A673 (cell line): ENCODE data around the gene PRG2.

Source experiments
- EZH2 ChIP-seq: fragments of 200-600 bp; sonication (generic); IDR thresholded peaks from 2 replicates; pipeline ENCODE4 v1.6.1; 2017; ENCODE audit warnings: borderline replicate concordance, low read depth, mild to moderate bottlenecking, mixed read lengths, antibody characterized with exemption, low read length; ENCODE audit not compliant: poor library complexity, severe bottlenecking
- TF ChIP-seq, protein P1 (sequence below): fragments of 300-800, 200-600 bp; sonication (generic); conservative IDR thresholded peaks from 2 replicates; pipeline ENCODE4 v1.5.1; 2017; ENCODE audit warnings: low read depth, mild to moderate bottlenecking, antibody characterized with exemption, low read length, moderate library complexity, mixed read lengths

DNA sequence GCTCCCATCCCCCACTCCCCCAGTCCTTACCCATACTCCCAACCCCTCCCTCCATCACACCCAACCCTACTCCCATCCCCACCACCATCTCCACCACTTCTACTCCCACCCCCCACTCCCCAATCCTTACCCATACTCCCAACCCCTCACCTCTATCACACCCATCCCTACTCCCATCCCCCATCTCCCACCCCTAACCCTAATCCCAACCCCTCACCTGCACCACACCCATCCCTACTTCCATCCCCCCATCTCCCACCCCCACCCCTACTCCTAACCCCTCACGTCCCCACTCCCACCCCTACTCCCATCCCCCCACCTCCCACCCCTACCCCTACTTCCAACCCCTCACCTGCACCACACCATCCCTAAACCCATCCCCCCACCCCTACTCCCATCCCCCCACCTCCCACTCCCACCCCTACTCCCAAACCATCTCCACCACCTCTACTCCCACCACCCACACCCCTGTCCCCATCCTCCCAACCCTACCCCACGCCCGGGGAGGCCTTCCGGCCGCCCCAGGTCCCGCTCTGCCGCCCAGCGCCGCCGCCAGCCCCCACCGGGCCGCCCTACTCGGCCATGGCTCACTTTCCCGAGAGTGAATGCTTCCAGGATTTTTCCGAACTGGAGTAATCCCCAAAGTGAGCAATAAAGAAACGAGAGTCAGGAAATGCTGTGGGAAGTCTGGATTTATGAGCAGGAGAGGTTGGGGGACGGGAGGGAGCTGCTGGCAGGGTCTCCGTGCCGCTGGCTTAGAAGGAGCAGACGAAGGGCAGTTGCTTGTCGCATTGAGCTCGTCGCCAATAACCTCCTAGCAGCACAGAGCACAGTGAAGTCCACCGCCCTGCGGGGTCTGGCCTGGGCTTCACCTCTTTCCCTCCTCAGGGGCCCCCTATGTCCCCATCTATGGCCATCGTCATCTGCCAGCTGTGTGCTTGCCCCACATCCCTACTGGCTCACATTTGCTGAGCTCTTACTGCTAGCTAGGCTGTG lies 14.1 kb downstream of the PRG2 start:
- TF ChIP-seq, protein P1, sequence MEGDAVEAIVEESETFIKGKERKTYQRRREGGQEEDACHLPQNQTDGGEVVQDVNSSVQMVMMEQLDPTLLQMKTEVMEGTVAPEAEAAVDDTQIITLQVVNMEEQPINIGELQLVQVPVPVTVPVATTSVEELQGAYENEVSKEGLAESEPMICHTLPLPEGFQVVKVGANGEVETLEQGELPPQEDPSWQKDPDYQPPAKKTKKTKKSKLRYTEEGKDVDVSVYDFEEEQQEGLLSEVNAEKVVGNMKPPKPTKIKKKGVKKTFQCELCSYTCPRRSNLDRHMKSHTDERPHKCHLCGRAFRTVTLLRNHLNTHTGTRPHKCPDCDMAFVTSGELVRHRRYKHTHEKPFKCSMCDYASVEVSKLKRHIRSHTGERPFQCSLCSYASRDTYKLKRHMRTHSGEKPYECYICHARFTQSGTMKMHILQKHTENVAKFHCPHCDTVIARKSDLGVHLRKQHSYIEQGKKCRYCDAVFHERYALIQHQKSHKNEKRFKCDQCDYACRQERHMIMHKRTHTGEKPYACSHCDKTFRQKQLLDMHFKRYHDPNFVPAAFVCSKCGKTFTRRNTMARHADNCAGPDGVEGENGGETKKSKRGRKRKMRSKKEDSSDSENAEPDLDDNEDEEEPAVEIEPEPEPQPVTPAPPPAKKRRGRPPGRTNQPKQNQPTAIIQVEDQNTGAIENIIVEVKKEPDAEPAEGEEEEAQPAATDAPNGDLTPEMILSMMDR = no peak
- TF ChIP-seq EZH2 = no peak
